ENCODE measurements around the gene UVRAG. TPM values are rescaled to one million over a fixed set of nuclear protein-coding genes. Genes with fewer than 3 reads are reported as not detected.

The UVRAG gene
- total and polyA plus RNA-seq, 2 of the 13 experiments (the other 11 are each of a cell fraction or from before 2014, with no cell fraction given): 9.7 to 17.3 TPM

- TF ChIP-seq, protein P1, sequence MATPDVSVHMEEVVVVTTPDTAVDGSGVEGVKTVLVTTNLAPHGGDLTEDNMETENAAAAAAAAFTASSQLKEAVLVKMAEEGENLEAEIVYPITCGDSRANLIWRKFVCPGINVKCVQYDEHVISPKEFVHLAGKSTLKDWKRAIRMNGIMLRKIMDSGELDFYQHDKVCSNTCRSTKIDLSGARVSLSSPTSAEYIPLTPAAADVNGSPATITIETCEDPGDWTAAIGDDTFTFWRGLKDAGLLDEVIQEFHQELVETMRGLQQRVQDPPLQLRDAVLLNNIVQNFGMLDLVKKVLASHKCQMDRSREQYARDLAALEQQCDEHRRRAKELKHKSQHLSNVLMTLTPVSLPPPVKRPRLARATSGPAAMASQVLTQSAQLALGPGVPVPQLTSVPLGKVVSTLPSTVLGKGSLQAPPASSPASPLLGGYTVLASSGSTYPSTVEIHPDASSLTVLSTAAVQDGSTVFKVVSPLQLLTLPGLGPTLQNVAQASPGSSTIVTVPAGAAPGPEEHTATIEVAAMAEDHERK (CRISPR knock-in tag; IDR thresholded peaks at IDR 0.05; ENCODE audit: low read depth): no peak
- TF ChIP-seq SNAPC2 (CRISPR knock-in tag; IDR thresholded peaks at IDR 0.05) (no peak), ZNF280D (CRISPR knock-in tag; IDR thresholded peaks at IDR 0.05) (0 out of 2 replicates have a peak, but pooled peaks have one; percentile 33), SP140L (CRISPR knock-in tag; IDR thresholded peaks at IDR 0.05; ENCODE audit: borderline replicate concordance) (no peak), YY1 (IDR thresholded peaks at IDR 0.05; ENCODE audit: insufficient read depth, insufficient replicate concordance, low read depth, low read length) (no peak), MTA1 (CRISPR knock-in tag; IDR thresholded peaks at IDR 0.05; ENCODE audit: borderline replicate concordance) (peak; percentile 60; the same call in 1 of the 2 replicates), CEBPG (CRISPR knock-in tag; IDR thresholded peaks at IDR 0.05) (peak; percentile 80), ELF3 (CRISPR knock-in tag; IDR thresholded peaks at IDR 0.05) (no peak), ZNF883 (CRISPR knock-in tag; IDR thresholded peaks at IDR 0.05; ENCODE audit: not compliant biosample characterization) (no peak), HNF1A (IDR thresholded peaks at IDR 0.05; ENCODE audit: low read depth) (no peak), HNF1A (CRISPR knock-in tag; IDR thresholded peaks at IDR 0.05; ENCODE audit: borderline replicate concordance) (peak; percentile 36; the same call in 1 of the 2 replicates), TBP (CRISPR knock-in tag; IDR thresholded peaks at IDR 0.05) (no peak)
- TF ChIP-seq, protein P2, sequence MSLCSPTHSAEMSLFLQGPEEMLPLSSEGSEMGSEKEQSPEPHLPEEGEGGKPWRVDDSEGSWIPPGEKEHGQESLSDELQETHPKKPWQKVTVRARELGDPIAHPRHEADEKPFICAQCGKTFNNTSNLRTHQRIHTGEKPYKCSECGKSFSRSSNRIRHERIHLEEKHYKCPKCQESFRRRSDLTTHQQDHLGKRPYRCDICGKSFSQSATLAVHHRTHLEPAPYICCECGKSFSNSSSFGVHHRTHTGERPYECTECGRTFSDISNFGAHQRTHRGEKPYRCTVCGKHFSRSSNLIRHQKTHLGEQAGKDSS (CRISPR knock-in tag; IDR thresholded peaks at IDR 0.05; ENCODE audit: borderline replicate concordance, low read depth): no peak
- TF ChIP-seq, protein P3, sequence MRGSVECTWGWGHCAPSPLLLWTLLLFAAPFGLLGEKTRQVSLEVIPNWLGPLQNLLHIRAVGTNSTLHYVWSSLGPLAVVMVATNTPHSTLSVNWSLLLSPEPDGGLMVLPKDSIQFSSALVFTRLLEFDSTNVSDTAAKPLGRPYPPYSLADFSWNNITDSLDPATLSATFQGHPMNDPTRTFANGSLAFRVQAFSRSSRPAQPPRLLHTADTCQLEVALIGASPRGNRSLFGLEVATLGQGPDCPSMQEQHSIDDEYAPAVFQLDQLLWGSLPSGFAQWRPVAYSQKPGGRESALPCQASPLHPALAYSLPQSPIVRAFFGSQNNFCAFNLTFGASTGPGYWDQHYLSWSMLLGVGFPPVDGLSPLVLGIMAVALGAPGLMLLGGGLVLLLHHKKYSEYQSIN (CRISPR knock-in tag; IDR thresholded peaks at IDR 0.05; ENCODE audit: borderline replicate concordance): no peak
These were observed 19.5 kb upstream of the UVRAG start (continued) for GRCh38 chr11:75795276-75796090.

All from HepG2 (cell line).